Stimulated activated CD4-positive, alpha-beta T cell treated with anti-CD3 and anti-CD28 coated beads, Interleukin-12 subunit alpha, Interleukin-12 subunit beta, amount 100 ng/mL, for 4 hours (primary cell): Measurements from ENCODE around the gene YIPF1.
"Not testable (repeated sequence)": the region's sequence is repeated elsewhere in the genome, so short reads cannot be mapped to it uniquely, and the experiment has no call there.

Experiments
- DNase-seq: peaks from one replicate; pipeline ENCODE4 v3.0.0-alpha.2; 2020

YIPF1 gene

DNA sequence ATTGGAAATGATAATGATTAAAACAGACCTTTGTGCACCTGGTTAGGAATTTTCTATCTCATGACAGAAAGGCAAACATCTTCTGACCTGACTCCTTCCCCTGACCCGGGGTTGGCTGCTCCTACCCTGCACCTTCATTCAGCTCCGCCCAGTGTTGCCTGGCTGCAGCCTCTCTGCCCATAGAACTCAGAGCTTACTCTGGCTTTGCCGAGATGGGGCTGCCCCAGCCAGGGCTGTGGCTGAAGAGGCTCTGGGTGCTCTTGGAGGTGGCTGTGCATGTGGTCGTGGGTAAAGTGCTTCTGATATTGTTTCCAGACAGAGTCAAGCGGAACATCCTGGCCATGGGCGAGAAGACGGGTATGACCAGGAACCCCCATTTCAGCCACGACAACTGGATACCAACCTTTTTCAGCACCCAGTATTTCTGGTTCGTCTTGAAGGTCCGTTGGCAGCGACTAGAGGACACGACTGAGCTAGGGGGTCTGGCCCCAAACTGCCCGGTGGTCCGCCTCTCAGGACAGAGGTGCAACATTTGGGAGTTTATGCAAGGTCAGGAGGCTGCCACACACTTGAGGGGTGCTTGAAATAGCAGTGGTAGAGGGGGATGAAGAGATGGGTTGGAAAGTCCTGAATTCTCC lies 4.5 kb upstream of the YIPF1 start, which contains the start of gene DIO1:
DIO1 (plus strand) TSS at position 189 of the 638 bp plus-strand sequence; CDS start at position 213, 24 bp downstream.
- DNase-seq, result no peak

- no peak for DNase-seq
Measured at GRCh38 chr1:53892911-53893310, 3.3 kb upstream of the YIPF1 start.

- DNase-seq, result no peak
Measured at GRCh38 chr1:53891678-53892077, 2.1 kb upstream of the YIPF1 start.

DNA sequence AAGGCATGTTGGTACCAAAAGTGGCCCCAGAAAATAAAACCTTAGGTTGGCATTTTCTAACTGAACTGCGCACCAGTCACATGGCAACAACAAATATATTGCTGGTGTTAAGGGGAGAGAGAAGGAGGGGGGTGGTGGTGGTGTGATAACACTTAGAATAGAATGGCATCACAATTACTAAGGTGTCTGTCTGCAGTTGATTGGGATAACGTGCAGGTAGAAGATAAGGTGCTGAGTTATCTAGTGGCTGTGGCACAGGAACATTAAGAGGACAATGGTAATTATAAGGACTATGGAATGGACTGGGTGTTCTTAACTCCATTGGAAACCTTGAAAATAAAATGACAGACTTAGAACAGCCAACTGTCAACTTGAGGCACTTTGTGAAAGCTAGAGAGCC lies 1.4 kb upstream of the YIPF1 start:
- DNase-seq, result no peak

GRCh38 chr1:53890522-53890941 lies 935 bp upstream of the YIPF1 start:
- no peak for DNase-seq

- DNase-seq, result no peak
Measured at GRCh38 chr1:53888681-53889080, 916 bp downstream of the YIPF1 start.

DNA sequence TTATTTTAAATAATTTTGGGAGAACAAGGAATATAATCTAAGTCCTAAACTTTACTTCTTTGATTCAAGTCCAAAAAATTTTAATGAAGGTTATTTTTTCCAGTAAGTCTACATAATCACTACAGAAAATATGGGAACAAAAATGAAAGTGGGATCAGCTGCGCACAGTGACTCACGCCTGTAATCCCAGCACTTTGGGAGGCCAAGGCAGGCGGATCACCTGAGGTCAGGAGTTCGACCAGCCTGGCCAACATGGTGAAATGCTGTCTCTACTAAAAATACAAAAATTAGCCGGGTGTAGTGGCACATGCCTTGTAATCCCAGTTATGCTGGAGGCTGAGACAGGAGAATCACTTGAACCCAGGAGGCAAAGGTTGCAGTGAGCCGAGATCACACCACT lies 6.0 kb downstream of the YIPF1 start:
- DNase-seq, result not testable (repeated sequence)

- DNase-seq, result not testable (repeated sequence)
Measured at GRCh38 chr1:53881853-53882252, 7.7 kb downstream of the YIPF1 start.

- no peak for DNase-seq
Measured at GRCh38 chr1:53878492-53879105, 11.0 kb downstream of the YIPF1 start.

- DNase-seq, result not testable (repeated sequence)
Measured at GRCh38 chr1:53875150-53875549, 14.4 kb downstream of the YIPF1 start.

GRCh38 chr1:53871773-53872484 lies 17.7 kb downstream of the YIPF1 start:
- no peak for DNase-seq

- DNase-seq, result no peak
Measured at GRCh38 chr1:53871221-53871620, 18.4 kb downstream of the YIPF1 start.

DNA sequence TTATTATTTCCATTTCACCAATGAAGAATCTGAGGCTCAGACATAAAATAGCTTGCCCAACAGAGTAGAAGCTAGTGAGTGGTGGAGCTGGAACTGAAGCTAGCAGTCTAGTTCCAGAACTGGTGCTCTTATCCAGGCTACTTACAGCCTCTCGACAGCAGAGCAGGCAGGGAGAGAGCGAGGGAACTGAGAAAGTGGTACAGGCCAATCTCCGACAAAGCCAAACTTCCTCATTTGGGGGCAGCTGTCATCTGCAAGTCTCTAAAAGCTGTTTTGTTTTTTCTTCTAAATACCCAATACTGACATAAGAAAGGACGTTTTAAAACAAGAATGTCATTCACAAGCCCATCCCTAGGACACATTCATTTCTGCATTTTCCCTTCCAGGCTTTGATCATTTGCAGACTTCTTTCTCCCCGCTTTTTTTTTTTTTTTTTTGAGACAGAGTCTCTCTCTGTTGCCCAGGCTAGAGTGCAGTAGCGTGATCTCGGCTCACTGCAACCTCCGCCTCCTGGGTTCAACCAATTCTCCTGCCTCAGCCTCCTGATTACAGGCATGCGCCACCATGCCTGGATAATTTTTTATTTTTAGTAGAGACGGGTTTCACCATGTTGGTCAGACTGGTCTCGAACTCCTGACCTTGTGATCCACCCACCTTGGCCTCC lies 20.0 kb downstream of the YIPF1 start:
- no peak for DNase-seq

DNA sequence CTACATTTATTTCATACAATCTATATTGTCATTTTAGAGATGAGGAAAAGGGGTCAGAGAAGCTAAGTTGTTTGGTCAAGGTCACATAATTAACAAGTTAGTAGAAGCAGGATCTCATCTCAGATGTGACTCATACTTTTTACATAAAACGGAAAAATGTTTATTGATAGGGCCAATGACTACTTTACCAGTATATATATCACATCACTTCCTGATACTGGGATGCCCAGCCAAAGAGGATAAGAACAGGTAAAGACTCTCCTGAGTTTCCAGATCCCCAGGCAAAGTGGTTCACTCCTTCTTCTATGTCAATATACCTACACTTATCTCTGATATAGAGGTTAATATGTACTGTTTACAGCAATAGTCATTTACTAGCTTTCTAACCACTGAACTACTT lies 21.0 kb downstream of the YIPF1 start:
- no peak for DNase-seq

DNA sequence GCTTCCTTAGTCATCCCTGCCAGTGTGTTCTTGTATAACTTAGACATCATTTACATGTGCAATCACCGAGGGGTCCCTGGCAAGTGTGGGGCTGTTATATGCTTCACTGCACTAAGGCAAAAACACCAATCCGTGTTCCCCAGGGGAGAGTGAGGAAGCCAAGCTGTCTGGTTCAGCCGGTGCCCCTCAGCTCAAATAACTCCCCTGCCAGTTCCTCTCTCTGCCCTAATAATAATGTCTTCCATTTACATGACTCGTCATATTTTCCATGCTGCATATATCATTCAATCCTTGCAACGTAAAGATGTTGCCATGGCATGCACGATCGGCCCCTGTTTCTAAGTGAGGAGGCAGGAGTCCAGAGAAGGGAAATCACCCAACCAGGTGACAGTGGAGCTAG lies 27.1 kb downstream of the YIPF1 start:
- DNase-seq, result no peak

DNA sequence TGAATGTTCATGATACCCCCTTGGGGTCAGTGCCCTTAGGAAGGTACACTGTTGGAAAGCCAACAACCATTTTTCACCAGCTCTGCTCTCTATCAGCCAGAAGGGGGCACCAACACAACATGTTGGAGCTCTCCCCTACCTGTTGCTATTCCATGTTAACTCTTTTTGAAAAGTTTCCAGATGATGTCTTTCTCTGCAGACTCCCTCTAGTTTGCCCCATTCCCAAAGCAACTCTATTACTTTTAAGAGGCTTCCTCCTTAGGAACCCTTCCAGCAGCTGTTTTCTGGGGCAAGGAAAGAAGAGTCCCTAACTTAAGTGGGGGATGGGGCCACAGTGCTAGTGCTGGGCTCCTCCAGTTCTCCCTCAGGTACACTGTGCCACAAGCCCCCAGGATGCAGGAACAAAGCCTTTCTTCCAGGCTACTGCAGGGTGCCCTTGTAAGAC lies 28.6 kb downstream of the YIPF1 start:
- DNase-seq, result peak; percentile 23

DNA sequence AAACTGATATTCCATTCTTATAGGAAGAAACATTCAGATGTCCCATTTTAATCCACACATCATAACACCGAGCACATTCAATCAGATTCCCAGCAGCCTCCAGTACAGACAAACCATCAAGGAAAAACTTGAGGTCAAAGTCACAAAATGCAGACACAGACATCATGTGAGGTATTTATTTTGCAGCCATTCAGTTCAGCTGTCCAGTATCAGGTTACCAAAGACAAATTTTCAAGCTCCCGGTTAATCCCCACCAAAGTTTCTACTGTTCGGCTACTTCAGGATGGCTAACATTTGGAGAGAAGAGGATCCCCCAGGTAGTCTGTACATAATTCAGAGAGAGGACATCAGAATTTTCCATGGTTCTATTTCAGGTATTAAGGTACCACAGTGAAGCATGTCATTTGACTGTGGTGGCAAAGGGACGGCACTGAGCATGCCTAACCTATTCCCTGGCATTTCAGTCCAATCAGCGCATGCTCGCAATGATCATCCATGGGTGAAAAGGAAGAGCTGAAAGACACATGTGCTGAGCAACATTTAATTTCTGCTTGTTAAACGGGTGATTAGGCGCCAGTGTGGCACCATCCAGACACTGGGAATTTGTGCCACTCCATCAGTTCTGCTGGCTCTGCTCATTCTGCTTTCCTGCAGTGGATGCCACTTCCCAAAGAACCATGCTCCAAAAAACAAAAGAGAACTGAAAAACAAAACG lies 37.9 kb downstream of the YIPF1 start:
- no peak for DNase-seq

DNA sequence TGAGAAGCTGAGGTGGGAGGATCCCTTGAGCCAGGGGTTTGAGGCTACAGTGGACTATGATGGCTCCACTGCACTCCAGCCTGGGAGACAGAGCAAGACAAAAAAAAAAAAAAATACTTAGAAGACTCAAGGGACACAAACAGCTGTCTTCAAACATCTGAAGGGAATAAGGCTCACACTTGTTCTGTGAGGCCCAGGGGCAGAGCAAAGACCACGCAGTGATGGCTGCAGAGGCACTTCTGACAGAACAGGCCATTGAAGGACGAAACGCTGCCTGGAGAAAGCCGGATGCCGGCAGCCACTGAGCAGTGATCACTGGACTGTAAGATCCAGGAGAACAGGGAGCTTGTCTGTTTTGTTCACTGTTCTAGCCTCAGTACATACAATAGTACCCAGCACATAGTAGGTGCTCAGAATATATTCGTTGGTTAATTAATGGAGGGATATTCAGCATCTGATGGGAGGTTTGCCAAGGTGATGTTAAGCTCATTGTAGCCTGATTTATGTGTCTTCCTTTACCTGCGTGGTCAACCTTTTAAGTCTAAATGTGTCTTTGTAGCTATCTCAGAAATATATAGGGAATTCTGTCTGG lies 39.4 kb downstream of the YIPF1 start:
- DNase-seq, result no peak

DNA sequence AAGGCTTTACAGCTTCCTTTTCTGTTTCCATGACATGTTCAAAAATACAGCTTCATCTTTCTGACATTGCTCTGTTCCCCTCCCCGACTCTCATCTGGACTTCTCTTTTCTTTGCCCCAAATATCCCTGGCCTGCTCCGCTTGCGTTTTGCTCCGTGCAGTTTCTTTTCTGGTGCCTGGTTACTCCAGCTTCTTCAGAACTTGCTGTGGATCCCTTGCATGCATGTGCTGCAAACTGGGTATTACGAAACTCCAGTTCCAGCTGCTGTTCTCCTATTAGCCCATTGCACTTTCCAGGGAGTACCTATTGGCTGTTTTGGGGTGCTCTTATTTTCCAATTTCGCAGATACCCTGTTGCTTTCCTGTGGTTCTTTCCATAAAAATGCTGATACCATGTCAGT lies 41.6 kb downstream of the YIPF1 start:
- DNase-seq, result no peak

GRCh38 chr1:53842347-53842746 lies 47.2 kb downstream of the YIPF1 start:
- no peak for DNase-seq

- DNase-seq, result no peak
Measured at GRCh38 chr1:53838654-53838974, 51.0 kb downstream of the YIPF1 start.

GRCh38 chr1:53837924-53838653 lies 51.5 kb downstream of the YIPF1 start, which contains the start of gene NDC1:
NDC1 (minus strand) TSS chr1:53838296; CDS start chr1:53838261, 35 bp downstream.
- DNase-seq, result peak; percentile 80
